Sigmoid colon (tissue), 4 donors: ENCODE results near the gene KREMEN1.

Experiments
- CTCF ChIP-seq, 4 experiments: fragments of 450-650 bp in 3 of 4; fragments of 200-600 bp in 1 of 4; IDR thresholded peaks; one replicate each; pipeline ENCODE4 v1.5.1; 2016 to 2019; ENCODE audit warnings: antibody characterized with exemption in 4 of 4, mild to moderate bottlenecking in 3 of 4, moderate library complexity in 2 of 4
- EP300 ChIP-seq, 4 donors: sonication (generic); formaldehyde crosslinking; IDR thresholded peaks; one replicate each; pipeline ENCODE4 v1.6.1; 2017; ENCODE audit warnings: antibody characterized with exemption in 4 of 4

- TF ChIP-seq EP300 (IDR thresholded peaks at IDR 0.05) (no peak), CTCF (IDR thresholded peaks at IDR 0.05) (no peak)
Observed at GRCh38 chr22:29088809-29089208, 16.0 kb downstream of the KREMEN1 start.
